Stimulated activated CD4-positive, alpha-beta T cell treated with anti-CD3 and anti-CD28 coated beads, Interleukin-1b, Interleukin-23, amount 100 ng/mL, for 24 hours (primary cell): ENCODE data around the gene SLC16A10.
A peak's percentile ranks its signal among the peaks of the same experiment; 100 is the strongest.
"Not testable (repeated sequence)": the region's sequence is repeated elsewhere in the genome, so short reads cannot be mapped to it uniquely, and the experiment has no call there.

Experiments used
- DNase-seq, 4 experiments: peaks; one replicate each; pipeline ENCODE4 v3.0.0-alpha.2; 2020; ENCODE audit warnings: low read depth in 4 of 4, low spot score in 1 of 4

Gene SLC16A10, protein sequence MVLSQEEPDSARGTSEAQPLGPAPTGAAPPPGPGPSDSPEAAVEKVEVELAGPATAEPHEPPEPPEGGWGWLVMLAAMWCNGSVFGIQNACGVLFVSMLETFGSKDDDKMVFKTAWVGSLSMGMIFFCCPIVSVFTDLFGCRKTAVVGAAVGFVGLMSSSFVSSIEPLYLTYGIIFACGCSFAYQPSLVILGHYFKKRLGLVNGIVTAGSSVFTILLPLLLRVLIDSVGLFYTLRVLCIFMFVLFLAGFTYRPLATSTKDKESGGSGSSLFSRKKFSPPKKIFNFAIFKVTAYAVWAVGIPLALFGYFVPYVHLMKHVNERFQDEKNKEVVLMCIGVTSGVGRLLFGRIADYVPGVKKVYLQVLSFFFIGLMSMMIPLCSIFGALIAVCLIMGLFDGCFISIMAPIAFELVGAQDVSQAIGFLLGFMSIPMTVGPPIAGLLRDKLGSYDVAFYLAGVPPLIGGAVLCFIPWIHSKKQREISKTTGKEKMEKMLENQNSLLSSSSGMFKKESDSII

DNA sequence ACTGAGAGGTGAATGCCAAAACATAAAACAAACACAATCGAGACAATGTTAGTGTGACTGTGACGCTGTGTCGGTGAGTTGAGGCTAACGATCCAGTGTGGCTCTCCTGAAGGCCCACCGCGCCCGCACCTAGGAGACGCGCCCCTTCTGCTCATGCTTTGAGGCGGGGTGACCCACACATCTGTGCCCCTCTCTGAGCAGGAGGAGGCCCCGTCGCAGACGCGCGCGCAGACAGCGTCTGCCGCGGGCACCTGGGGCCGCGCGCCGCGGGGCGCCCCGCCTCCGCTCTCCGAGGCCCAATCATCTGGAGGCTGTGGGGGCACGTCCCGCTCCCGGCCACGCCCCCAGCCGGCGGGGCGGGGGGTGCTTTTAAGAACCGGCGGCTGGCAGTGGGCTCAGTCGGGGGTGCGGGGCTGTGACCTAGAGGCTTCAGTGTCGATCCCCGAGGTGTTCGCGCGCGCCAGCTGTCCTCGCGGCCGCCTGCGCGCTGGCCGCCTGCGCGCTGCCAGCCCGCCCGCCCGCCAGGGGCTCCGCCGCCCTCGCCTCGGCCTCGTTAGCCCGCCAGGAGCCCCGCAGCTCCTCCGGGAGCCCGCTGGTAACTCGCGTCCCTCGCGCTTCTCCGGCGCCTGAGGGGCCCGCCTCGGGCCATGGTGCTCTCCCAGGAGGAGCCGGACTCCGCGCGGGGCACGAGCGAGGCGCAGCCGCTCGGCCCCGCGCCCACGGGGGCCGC, at the start of gene SLC16A10:
SLC16A10 (plus strand) TSS at position 398 of the 730 bp plus-strand sequence; CDS start at position 648, 250 bp downstream.
- DNase-seq = peak; percentile 34 to 77 (median 62)

DNA sequence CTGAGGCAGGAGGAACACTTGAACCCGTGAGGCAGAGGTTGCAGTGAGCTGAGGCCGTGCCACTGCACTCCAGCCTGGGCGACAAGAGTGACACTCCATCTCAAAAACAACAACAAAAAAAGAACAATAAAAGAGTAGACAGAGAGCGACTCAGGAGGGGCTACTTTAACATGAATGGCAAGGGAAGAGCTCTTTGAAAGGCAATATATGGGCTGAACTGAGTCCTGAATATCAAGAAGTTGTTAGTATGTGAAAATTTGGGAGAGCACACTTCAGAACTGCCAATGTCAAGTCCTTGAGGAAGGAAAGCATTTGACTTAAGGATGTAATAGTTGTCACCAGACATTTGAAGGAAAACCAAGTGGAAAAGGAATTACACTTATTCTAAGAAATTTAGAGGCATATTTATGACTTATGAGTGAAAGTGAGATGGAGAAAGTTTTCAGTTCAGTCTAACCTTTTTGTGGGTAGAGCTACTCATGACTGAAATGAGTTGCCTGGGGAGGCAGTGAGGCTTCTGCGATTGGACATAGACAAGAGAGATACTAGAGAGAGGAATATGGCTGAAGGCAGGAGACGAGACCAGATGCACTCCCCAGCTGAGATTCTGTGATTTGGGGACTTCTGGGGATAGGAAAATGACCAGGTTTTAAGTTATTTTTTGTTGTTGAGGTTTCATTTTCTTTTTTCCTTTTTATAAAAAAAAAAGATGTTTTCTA, 48.6 kb upstream of the SLC16A10 start:
- DNase-seq = no peak

DNA sequence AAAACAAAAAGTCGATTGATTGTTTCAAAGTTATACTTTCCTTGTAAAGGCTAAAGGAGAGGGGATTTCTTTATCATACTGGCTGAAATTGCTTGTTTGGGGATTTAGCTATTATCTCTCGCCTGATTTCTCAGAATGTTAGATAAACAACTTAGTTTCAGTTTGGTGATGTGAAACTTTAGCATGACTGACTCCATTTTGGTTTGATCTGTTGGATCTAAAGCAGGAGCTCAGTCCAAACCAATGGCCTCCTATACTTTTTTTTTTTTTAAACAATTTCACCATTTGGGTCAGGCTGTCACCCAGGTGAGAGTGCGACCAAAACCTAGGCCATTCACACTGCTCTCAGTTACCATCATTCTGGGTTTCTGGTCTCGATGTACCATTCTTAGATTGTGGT, 45.4 kb upstream of the SLC16A10 start:
- DNase-seq = no peak

DNA sequence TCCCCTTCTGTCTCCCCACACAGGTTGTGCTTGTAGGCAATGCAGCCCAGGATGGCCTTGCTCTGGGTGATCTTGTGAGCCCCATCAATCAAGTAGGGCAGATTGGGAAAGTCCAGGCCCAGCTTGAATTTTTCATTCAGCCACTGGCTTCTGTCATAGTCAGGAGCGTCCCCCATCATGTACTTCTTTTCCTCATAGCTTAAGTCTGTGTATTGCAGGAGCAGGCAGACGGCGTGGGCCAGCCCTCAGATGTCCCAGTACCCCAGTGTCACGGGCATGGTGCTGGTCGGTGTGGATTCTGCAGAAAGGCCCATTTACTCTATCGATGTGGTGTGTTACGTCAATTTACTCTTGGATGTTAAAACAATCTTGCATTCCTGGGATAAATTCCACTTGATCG, 40.1 kb upstream of the SLC16A10 start:
- DNase-seq = no peak

DNA sequence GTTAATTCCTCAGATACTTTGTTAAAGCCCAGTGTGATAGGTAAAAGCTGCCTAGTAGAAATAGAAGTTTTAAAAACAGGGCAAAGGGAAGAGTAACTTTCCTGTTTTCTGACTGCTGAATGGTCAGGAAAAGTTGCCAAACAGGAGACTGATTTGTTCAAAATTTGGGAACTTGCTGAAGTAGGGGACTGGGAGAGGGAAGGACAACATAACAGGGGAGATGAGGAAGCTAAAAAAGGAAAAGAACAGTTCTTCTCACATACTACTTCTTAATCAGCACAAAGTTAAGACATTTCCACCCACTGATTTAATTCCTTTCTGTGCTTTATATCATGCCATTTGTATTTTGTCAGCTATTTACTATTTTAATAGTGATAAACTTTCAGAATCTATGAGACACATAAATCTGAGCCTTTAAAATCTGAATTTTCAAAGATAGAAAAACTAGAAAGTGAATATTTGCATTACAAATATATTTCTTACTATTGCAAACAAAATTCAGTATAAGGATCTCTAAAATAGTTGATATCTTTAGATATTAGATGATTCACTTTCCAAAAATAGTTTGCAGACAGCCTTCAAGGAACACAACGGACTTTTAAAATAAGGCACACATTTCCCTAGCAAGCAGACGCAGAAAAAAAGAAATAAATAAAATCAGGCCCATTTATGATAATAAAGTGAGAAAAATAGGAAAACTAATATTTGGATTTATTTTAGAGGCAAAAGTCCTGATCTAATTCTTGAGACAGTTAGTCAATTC, 36.9 kb upstream of the SLC16A10 start:
- DNase-seq = no peak

DNA sequence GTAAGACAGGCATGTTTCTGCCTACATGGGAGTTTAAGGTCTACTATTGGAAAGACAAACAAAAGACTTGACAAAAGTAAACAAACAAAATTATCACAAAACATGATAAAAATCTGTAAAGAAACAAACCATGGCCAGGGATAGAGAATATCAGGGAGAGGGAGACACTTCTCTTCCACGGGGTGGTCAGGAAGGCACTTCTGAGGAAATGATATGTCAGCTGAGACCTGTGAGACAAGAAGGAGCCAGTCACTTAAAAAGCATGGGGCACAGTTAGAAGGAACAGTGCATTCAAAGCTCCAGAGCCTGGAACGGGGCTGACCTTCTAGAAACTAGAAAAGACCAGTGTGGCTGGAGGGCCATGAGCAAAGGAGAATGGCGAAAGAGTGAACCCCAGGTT, 35.1 kb upstream of the SLC16A10 start:
- no peak for DNase-seq

DNA sequence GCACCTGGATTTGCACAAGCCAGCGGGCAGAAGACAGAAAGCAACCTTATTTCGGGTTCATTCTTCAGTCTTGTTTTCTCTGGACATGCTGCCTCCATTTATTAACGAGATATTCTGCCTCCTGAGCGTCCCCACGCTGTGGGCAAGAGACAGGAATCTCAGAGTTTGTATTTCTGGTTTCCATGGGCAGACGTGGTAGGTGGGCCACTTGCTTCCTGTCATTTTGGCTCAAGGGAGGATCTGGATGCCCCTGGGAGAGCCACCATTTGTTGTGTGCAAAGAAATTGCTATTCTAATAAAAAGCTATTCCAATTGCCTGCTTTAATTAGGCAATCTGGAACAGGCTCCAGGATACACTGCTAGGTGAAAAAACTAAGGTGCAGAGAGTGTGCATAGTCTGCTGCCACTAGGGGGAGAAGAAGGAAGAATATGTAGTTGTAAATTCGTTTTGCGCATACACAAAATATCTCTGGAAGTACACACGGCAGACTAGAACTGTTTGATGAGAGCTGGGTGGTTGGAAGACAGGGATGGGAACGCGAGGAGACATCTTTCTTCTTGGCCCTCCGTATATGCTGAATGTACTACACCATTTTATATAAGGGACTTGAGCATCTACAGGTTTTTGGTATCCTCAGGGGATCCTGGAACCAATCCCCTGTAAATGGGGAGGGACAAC, 30.1 kb upstream of the SLC16A10 start:
- DNase-seq = no peak

DNA sequence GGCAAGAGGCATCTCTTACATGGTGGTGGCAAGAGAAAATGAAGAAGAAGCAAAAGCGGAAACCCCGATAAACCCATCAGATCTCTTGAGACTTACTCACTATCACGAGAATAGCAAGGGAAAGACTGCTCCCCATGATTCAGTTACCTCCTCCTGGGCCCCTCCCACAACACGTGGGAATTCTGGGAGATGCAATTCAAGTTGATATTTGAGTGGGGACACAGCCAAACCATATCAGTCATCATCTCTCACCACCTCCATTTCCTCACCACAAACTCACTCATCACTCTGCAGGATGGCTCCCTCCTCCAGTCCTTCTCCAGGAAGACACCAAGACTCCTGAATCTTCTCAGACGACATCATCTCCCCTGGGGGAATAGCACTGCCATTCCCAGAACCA, 25.8 kb upstream of the SLC16A10 start:
- DNase-seq = no peak

DNA sequence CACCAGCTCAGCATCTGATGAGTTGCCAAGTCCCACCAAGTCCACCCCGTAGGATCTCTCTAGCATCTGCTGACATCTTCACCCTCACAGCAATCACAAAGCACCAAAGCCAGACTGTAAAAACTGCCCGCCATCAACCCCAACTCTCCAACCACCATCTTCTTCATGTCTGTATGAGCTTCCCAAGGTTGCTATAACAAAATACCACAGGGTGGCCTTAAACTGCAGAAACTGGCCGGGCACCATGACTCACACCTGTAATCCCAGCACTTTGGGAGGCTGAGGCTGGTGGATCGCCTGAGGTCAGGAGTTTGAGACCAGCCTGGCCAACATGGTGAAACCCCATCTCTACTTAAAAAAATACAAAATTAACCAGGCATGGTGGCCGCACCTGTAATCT, 25.3 kb upstream of the SLC16A10 start:
- DNase-seq = not testable (repeated sequence)

DNA sequence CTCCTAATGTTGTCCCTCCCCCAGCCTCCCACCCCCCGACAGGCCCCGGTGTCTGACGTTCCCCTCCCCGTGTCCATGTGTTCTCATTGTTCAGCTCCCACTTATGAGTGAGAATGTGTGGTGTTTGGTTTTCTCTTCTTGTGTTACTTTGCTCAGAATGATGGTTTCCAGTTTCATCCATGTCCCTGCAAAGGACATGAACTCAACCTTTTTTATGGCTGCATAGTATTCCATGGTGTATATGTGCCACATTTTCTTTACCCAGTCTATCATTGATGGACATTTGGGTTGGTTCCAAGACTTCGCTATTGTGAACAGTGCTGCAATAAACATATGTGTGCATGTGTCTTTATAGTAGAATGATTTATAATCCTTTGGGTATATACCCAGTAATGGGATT, 24.4 kb upstream of the SLC16A10 start:
- not testable (repeated sequence) for DNase-seq

DNA sequence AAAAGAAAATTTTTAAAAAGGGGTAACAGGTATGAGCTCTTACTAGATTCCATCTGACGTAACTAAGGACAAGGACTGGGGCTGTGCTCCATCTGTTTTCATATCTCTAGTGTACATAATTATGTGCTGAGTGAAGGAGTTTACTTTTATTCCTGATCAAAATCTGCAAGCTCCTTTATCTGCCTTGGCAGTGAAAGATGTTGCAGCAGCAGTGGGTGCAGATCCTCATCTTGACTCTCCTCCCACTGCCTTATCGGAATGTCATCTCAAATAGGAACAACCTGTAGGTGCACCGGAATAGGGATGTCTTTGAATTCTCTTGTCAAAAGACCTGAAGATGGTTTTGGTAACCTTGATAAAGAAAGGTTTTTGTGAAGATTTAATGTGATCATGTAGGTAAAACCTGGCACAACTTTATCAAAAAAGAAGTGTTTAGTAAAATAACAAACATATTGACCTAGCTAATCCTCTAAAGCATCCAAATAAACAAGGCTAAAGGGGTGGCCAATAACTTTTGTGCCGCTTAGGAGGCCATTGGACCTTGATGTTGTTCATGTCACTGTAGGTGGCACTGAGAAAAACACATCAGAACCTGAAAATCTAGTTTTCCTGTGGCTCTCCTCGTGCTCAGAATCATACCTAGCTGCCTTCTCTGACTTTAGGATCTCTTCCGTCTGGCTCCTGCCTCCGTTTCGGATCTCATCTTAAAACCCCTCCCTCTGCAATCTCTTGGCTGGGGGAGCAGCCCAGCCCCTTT, 19.0 kb upstream of the SLC16A10 start:
- no peak for DNase-seq

DNA sequence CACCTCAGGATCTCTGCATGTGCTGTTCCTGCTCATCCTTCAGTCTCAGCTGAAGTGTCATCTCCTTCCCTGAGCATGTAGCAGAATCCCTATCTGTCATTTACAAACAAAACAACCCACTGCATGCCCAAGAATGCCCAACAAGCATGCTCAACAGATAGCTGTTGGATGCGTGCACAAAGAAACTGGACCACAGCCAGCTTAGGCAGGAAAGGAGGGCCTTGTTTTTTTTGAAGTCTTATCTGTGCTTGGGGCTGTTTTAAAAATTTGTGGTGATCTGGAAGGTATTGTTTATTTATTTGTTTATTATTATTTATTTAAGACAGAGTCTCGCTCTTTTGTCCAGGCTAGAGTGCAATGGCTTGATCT, 18.5 kb upstream of the SLC16A10 start:
- DNase-seq = no peak

DNA sequence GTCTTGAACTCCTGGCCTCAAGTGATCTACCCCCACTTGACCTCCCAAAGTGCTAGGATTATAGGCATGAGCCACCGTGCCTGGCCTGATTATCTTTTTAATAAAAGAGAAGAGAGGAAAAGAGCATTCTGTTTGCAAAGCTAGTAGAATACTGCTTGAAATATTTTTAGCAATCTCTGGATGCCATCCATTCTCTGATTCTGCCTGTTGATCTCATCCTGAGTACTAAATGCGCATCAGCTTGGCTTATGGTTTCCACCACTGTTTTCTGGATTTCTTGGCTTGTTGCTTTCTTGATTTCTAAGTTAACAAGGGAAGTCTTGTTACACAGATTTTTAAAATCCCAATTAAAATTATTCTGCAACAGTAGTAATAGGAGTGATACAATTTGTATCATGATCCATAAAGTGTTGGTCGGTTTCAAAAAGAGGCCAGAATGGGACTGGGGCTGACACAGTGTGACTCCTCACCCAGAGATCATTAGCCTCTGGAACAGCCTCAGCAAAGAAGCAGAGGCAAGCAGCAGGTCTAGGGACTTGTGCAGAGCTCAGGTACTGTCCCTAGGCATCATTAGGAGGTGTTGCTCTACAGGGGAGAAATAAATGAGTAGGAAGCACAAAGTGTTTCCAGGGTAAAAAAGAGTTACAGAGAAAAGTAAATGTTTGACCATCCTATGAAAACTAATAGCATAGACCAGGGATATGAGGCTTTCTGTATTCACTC, 17.8 kb upstream of the SLC16A10 start:
- DNase-seq = no peak

DNA sequence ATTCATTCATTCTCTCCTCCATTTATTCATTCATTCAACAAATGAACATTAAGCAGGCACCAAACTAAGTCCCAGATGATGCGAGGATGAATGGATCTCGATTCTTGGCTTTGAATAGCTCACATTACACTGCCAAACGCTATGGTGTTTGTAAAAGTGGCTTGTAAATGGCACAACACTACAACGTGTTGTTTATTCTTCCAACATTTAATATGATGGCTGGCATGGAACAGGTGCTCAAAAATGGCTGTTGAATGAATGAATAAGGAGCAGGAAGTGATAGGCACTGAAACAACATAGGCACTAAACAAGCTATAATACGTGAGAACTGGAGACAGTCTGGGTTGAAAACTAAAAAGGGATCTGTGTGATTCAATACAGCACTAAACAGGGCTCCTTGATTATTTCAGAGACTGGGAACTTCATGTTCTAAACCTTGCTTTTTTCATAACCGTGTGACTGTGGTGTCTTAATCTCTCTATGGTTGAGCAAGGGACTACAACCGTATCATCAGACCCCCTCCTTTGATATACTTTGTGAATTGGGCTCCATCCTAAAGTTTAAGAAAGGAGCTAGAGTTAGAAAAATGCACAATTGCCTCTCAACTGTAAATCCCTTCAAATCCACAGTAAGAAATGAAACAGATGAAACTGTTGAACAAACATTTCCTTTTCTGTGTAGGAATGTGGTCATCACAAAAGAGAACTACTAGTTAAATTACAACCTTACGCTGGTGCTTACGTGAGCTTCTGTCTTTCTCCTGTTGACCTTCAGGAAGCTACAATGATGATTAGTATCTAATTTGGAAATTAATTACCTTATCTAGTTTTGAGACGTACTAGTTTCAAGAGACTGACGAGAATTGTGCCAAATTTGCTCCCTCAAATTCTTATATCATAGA, 16.9 kb upstream of the SLC16A10 start:
- no peak for DNase-seq

DNA sequence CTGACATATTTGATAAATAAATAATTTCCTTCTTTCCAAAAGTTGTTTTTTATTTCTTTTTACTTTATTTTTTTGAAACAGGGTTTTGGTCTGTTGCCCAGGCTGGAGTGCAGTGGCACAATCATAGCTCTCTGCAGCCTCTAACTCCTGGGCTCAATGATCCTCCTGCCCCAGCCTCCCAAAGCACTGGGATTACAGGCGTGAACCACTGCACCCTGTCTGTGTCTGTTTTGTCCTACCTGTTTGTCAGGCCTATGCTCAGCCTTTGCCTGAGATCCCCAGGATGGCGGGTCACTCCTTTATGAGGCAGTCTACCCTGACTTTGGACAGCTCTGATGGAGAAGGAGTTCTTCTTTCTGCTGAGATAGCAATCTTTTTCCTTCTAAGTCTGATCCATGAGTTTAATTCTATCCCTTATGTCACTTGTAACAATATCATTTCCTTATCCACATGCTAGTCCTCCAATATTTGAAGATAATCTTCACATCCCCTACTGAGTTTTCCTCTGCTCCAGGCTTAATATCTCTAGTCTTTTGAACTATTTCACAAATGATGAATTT, 14.4 kb upstream of the SLC16A10 start:
- no peak for DNase-seq

DNA sequence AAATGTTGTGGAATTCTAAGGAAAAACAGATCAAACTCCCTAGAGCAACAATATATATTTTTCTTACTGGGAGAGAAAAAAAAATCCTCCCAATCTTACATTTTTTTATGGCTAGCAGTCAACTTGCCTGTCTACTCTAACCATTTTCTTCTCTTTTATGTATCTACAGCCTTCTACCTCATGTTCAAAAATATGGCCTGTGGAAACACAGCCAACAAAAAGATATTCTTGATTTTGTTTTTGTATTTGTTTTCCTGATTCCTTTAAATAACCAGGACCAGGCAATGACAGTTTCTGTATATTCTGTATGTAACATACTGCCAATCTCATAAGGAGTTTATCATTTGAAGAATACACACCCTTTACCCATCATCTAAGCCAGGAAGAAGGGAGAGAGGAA, 13.0 kb upstream of the SLC16A10 start:
- DNase-seq = no peak

DNA sequence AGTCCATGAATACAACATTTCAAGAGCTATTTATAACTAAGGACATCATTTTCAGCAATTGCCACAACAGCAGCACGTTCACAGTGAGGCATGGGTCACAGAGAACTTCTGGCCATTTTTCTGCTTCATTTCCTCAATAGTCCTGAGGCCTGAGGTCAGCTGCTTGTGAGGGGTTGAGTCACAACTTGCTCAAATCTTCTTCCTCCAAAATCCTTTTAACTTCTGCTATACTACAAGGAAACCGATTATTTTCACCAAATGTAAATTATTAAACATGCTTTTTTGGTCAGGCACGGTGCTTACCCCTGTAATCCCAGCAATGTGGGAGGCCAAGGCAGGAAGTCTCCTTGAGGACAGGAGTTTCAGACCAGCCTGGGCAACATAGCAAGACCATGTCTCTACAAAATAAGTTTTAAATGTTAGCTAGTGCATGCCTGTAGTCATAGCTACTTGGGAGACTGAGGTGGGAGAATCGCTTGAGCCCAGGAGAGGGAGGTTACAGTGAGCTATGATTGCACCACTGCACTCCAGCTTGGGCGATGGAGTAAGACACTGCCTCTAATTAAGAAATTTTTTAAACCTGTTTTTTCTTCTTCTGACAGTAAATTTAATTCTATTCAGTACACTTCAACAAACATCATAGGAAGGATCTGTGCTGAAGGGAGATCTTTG, 11.1 kb upstream of the SLC16A10 start:
- DNase-seq = no peak
